ENCODE measurements around the gene HNF4A. TPM values are rescaled to one million over a fixed set of nuclear protein-coding genes. Genes with fewer than 3 reads are reported as not detected.

Gene HNF4A
- total and polyA plus RNA-seq, 2 of the 4 experiments (the other 2 are of a cell fraction): not detected

DNA sequence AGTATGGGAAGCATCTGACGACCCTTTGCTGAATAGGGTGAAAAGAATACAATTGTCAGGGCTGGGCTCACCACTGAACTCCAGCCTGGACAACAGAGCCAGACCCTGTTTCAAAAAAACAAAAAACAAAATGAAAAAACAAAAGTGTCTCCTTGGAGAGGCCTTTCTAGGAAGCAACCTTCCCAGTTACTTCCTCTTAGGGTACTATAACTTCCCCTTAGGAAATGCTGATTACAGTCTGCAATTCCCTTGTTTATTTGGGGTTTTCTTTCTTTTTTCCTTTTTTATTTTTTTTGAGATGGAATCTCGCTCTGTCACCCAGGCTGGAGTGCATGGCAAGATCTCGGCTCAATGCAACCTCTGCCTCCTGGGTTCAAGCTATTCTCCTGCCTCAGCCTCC lies 99.6 kb downstream of the HNF4A start:
- Histone ChIP-seq H2BK20ac (ENCODE audit: low read depth, low read length) (no peak overlapping the region), H3K56ac (ENCODE audit: extremely low read depth, insufficient read depth, low read length) (no peak overlapping the region), H2AK9ac (replicated peaks; ENCODE audit: low read depth, low read length, poor library complexity) (no peak overlapping the region), H2BK15ac (ENCODE audit: low read depth, low read length) (no peak overlapping the region), H4K8ac (ENCODE audit: low read depth in 2 of 2, low read length in 2 of 2) (no peak overlapping the region), H3K4me1 (ENCODE audit: control insufficient read depth, insufficient read depth, low read length) (peaks cover 2% of the 10 kb centered on the region; the same call in 1 of the 2 replicates), H3K36me3 (ENCODE audit: control insufficient read depth, insufficient read depth, low read length) (no peaks in the 10 kb centered on the region), H3K4me3 (ENCODE audit: insufficient read depth, low read depth, low read length) (no peak overlapping the region), H3K23ac (ENCODE audit: low read depth, low read length) (no peak overlapping the region), H4K20me1 (ENCODE audit: insufficient read depth, low read length) (no peaks in the 10 kb centered on the region), H3K9ac (ENCODE audit: low read depth, low read length) (no peak overlapping the region), H4K91ac (ENCODE audit: insufficient read depth, low read depth, low read length) (no peak overlapping the region), H2BK5ac (ENCODE audit: low read depth, low read length, poor library complexity, severe bottlenecking) (no peak overlapping the region), H3K27me3 (ENCODE audit: control insufficient read depth, insufficient read depth, low read length) (peaks cover 16% of the 10 kb centered on the region), H4K5ac (ENCODE audit: low read depth, low read length) (no peak overlapping the region), H3K79me1 (ENCODE audit: low read depth in 1 of 2, low read length in 2 of 2) (no peaks in the 10 kb centered on the region), H3K9me1 (ENCODE audit: insufficient read depth, low read length) (no peaks in the 10 kb centered on the region), H2AK5ac (ENCODE audit: low read depth, low read length) (no peak overlapping the region), H2AFZ (replicated peaks; ENCODE audit: low read length, poor library complexity) (no peak overlapping the region), H3K4ac (ENCODE audit: low read depth, low read length) (no peak overlapping the region), H3K4me2 (ENCODE audit: low read depth, low read length) (no peak overlapping the region), H3K14ac (replicated peaks; ENCODE audit: low read depth, low read length) (no peak overlapping the region), H3K9me3 (ENCODE audit: control insufficient read depth, insufficient read depth, low read length) (no peaks in the 10 kb centered on the region), H3K27ac (ENCODE audit: insufficient read depth, low read length) (no peak overlapping the region), H2BK120ac (ENCODE audit: low read depth, low read length) (no peak overlapping the region), H3K18ac (ENCODE audit: low read depth, low read length) (no peak overlapping the region)
- BruUV-seq (replicated peaks): no TSS peak
- intact Hi-C loops (cut with micrococcal nuclease) (loop anchor here (10.0 kb wide), 1 partner anchor 140 kb away; the partner anchor contains the start of gene FITM2), dilution Hi-C loops (cut with HindIII; ENCODE audit: low sequenced_read_pairs, unreplicated experiment) (no loop called here), in situ Hi-C loops (cut with MboI; ENCODE audit: low sequenced_read_pairs) (no loop called here)
- DNase-seq: no peak
- POLR2A ChIA-PET (ENCODE audit: unreplicated experiment): no interaction called here
- CTCF ChIA-PET: no interaction called here
- ATAC-seq (ENCODE audit: low read depth): no peak
- 17% methylated on average over 1 of the region's 3 CpGs; no CpG with 5 or more reads in 1 of the 2 experiments for WGBS, 2 experiments (ENCODE audit: extremely low coverage in 2 of 2, insufficient read length in 1 of 2)
- TF ChIP-seq POLR2A (IDR thresholded peaks at IDR 0.05; ENCODE audit: low read depth, low read length) (no peak), NFE2L2 (IDR thresholded peaks at IDR 0.05; ENCODE audit: low read depth, low read length) (no peak), RAD21 (IDR thresholded peaks at IDR 0.05; ENCODE audit: low read length) (no peak), ELK1 (IDR thresholded peaks at IDR 0.05; ENCODE audit: borderline replicate concordance, low read depth, low read length) (no peak)
